Mesenteric fat pad (tissue), 1 donor: ENCODE measurements around the gene OSCP1. TPM values are rescaled to one million over a fixed set of nuclear protein-coding genes. Genes with fewer than 3 reads are reported as not detected.

ENCODE experiments used
- DNase-seq: peaks from one replicate; pipeline ENCODE4 v3.0.0-alpha.2; 2020; ENCODE audit warnings: low spot score
- total RNA-seq: library from RNA; stranded (reverse); fragmentation: NEBNext Ultra II Directional; extraction: Animal tissue kit (Norgen Biotek cat#: 25700); gene quantifications from one replicate; pipeline ENCODE4 v1.2.1, GENCODE V29; 2021
- donor health status: DM: yes; HTN: yes; CAD: no.

Gene OSCP1
- total RNA-seq, 1 donor from 2014 or later = 7.0 TPM

- no peak for DNase-seq
Measured at GRCh38 chr1:36475341-36475740, 25.1 kb upstream of the OSCP1 start.

- no peak for DNase-seq
Measured at GRCh38 chr1:36472656-36473055, 22.4 kb upstream of the OSCP1 start.

GRCh38 chr1:36471830-36472641, 21.8 kb upstream of the OSCP1 start:
- no peak for DNase-seq

GRCh38 chr1:36469163-36469562, 18.9 kb upstream of the OSCP1 start:
- no peak for DNase-seq

- no peak for DNase-seq
Measured at GRCh38 chr1:36467700-36468455, 17.6 kb upstream of the OSCP1 start.

GRCh38 chr1:36467027-36467410, 16.8 kb upstream of the OSCP1 start:
- DNase-seq = no peak

- no peak for DNase-seq
Measured at GRCh38 chr1:36466370-36467026, 16.2 kb upstream of the OSCP1 start.

GRCh38 chr1:36465731-36466369, 15.6 kb upstream of the OSCP1 start:
- DNase-seq = no peak

GRCh38 chr1:36464605-36465393, 14.5 kb upstream of the OSCP1 start:
- no peak for DNase-seq

GRCh38 chr1:36463803-36464604, 13.8 kb upstream of the OSCP1 start, which contains the start of gene MRPS15:
TSS of gene MRPS15 (minus strand) at chr1:36464384. CDS start at chr1:36464275, 109 bp downstream.
- DNase-seq = peak; percentile 97

GRCh38 chr1:36463463-36463802, 13.2 kb upstream of the OSCP1 start:
- DNase-seq = no peak

- no peak for DNase-seq
Measured at GRCh38 chr1:36458910-36459309, 8.7 kb upstream of the OSCP1 start.

GRCh38 chr1:36457691-36458090, 7.4 kb upstream of the OSCP1 start:
- no peak for DNase-seq

GRCh38 chr1:36456391-36456928, 6.2 kb upstream of the OSCP1 start:
- no peak for DNase-seq

- no peak for DNase-seq
Measured at GRCh38 chr1:36455386-36455785, 5.1 kb upstream of the OSCP1 start.

GRCh38 chr1:36453600-36454388, 3.5 kb upstream of the OSCP1 start:
- DNase-seq = no peak

GRCh38 chr1:36453051-36453450, 2.8 kb upstream of the OSCP1 start:
- DNase-seq = no peak

GRCh38 chr1:36450919-36451305, 661 bp upstream of the OSCP1 start:
- no peak for DNase-seq

- DNase-seq = no peak
Measured at GRCh38 chr1:36448530-36449056, 1.7 kb downstream of the OSCP1 start.
